Left renal cortex interstitium (tissue), 4 donors: Measurements from ENCODE around the gene GRK7. TPM values are rescaled to one million over a fixed set of nuclear protein-coding genes. Genes with fewer than 3 reads are reported as not detected.
"Not testable (repeated sequence)": the region's sequence is repeated elsewhere in the genome, so short reads cannot be mapped to it uniquely, and the experiment has no call there.

Source experiments
- DNase-seq, 4 donors: peaks; one replicate each; pipeline ENCODE4 v3.0.0-alpha.2; 2013; ENCODE audit warnings: low read depth in 4 of 4, low spot score in 2 of 4, missing footprints in 1 of 4
- polyA plus RNA-seq, 4 donors: library from polyadenylated mRNA; unstranded; fragments of 120-200 nt; gene quantifications; one replicate each; pipeline ENCODE4 v1.2.1, GENCODE V29; 2013; ENCODE audit not compliant: insufficient read length in 4 of 4

The GRK7 gene
- polyA plus RNA-seq, 4 donors: 0.08 to 0.18 (median 0.13) TPM; not detected in 1

- DNase-seq: no peak
Observed at GRCh38 chr3:141753399-141753798, 9.8 kb upstream of the GRK7 start.

GRCh38 chr3:141754032-141754431, 9.2 kb upstream of the GRK7 start:
- no peak for DNase-seq

GRCh38 chr3:141762552-141762951, 656 bp upstream of the GRK7 start:
- not testable (repeated sequence) for DNase-seq

- DNase-seq: no peak
Observed at GRCh38 chr3:141764045-141764444, 837 bp downstream of the GRK7 start.

- no peak for DNase-seq
Observed at GRCh38 chr3:141764465-141764864, 1.3 kb downstream of the GRK7 start.

DNA sequence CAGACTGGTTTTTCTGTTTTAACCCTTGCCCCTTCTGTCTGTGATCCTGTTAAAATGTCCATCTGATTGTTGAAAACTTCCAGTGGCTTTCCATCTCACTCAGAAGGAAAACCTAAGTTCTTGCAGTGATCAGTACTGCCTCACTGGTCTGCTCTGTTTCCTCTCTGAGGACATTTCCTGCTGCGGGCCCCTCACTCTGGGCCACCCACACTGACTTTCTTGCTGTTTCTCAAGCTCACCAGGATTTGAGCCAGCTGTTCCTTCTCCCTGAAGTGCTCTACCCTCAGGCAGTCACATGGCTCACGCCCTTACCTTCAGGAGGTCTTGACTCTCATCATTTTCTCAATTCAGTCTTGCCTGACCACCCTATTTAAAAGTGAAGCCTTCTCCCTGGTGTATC, 1.8 kb downstream of the GRK7 start:
- DNase-seq: peak in 3 of 4 donors; percentile 20 to 39 (median 29)

GRCh38 chr3:141767066-141767465, 3.9 kb downstream of the GRK7 start:
- no peak for DNase-seq

DNA sequence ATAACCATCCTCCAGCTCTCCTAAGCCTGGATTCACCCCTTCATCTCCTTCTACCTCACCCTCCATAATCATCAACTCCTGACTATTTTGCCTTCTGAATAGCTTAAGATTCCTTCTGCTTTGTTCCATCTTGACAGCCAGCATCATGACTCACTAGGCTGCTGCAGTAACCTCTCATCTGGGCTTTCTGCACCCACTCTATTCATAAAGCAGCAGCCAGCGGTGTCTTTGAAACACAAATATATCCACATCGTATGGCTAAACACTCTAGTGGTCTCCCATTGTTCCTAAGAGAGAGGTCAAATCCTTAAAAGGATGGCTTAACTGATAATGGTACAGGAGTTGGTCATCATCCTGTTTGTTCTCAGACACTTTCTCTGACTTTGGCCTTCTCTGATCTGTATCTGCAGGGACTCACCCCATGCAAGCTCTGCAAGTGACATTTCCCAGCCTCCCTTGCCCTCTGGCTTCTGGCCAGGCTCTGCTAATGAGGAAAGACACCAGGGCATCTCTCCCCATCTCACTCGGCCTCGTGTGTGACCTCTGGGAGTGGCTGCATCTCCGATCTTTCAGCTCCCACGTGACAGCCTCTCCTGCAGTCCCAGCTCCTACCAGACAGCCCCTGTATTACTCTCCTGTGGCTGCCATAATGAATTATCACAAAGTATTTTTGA, 6.2 kb downstream of the GRK7 start:
- DNase-seq: no peak

DNA sequence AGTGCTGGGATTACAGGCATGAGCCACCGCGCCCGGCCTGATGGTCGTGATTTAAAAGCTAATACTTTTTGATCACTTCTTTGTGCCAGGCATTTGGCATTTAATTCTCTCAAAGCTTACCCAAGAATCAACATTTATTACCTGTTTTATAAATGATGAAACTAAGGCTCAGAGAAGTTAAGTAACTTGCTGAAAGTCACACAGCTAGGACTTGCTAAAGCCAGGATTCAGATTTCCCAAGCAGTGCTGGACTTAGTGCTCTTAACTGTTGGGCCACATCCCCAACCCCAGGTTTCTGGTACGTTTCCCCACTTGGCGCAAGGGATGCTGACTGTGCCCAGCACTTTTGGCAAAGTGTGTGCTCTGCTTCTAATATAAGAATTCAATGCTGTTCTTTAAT, 10.5 kb downstream of the GRK7 start:
- DNase-seq: no peak

DNA sequence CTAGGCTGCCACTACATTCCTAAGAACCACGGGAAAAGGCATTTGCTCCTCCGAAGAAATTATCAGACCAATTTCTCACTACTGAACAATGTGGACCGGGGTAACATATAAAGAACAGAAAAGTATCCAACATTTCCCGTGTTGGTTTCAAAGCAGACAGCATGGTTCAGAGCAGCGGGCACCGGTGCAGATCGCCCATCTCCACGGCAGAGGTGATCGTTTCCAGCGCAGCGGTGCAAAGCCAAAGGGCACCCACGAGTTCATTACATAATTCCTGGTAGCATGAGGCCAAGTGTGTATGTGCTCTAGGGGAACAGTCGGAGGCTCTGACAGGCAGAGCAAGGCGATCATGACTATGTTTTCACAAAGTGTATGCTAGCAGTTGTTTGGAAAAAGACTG, 13.2 kb downstream of the GRK7 start:
- no peak for DNase-seq

GRCh38 chr3:141776885-141777284, 13.7 kb downstream of the GRK7 start:
- no peak for DNase-seq

DNA sequence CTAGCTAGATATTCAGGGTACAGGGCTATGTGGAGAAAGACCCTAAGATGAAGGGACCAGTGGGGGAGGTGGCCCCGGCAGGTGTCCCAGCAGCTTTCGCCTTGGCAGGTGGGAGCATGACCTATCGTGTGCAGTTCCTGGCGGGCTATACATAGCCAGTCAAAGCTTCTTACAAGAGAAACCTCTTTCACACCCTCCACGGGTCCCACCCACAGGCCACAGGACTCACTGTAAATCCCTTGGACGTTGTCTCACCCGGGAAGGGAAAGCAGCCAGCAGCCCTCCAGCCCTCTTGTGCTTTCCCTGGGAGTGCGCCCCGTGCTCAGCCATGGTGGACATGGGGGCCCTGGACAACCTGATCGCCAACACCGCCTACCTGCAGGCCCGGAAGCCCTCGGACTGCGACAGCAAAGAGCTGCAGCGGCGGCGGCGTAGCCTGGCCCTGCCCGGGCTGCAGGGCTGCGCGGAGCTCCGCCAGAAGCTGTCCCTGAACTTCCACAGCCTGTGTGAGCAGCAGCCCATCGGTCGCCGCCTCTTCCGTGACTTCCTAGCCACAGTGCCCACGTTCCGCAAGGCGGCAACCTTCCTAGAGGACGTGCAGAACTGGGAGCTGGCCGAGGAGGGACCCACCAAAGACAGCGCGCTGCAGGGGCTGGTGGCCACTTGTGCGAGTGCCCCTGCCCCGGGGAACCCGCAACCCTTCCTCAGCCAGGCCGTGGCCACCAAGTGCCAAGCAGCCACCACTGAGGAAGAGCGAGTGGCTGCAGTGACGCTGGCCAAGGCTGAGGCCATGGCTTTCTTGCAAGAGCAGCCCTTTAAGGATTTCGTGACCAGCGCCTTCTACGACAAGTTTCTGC, 15.0 kb downstream of the GRK7 start:
- no peak for DNase-seq

- no peak for DNase-seq
Observed at GRCh38 chr3:141779667-141780066, 16.5 kb downstream of the GRK7 start.

DNA sequence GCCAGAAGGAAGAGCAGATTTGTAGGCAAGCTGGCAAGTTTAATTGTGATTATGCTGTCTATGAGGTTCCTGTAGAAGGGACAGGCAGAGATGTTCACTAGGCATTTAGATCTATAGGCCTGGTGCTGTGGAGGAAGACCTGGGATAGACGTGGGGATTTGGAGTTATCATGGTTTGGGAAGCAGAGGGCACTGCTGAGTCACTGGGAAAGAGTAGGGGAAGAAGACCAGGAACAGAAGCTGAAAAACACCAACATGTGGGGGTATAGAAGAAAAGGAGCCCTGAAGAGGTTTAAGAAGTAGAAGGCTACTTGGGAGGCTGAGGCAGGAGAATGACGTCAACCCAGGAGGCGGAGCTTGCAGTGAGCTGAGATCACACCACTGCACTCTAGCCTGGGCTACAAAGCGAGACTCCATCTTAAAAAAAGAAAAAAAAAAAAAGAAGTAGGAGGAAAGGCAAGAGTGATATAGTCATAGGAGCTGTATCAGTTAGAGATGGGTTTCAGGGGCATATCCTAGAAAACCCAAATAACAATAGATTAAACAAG, 19.3 kb downstream of the GRK7 start:
- DNase-seq: no peak

DNA sequence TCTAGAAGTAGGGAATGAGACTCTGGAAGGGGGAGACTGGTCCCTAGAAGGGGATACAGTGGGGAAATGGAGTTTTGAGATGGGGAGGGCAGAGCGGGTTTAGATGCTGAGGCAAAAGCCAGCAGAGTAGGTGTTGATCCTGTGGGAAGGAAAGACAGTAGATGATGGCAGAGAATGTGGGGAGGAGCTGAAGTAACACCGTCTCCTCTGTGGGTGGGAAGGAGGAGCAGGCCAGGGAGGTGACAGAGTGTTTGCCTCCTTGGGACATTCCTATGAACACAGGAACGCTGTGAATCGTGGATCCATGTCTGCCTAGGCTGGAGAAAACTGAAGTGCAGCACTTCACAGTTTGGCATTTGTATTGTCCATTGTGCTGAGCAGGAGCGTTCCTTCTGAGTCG, 20.4 kb downstream of the GRK7 start:
- DNase-seq: no peak

- DNase-seq: no peak
Observed at GRCh38 chr3:141784096-141784495, 20.9 kb downstream of the GRK7 start.

- DNase-seq: no peak
Observed at GRCh38 chr3:141784531-141784930, 21.3 kb downstream of the GRK7 start.

GRCh38 chr3:141788149-141788548, 24.9 kb downstream of the GRK7 start:
- DNase-seq: no peak

GRCh38 chr3:141788750-141789149, 25.5 kb downstream of the GRK7 start:
- DNase-seq: not testable (repeated sequence)

DNA sequence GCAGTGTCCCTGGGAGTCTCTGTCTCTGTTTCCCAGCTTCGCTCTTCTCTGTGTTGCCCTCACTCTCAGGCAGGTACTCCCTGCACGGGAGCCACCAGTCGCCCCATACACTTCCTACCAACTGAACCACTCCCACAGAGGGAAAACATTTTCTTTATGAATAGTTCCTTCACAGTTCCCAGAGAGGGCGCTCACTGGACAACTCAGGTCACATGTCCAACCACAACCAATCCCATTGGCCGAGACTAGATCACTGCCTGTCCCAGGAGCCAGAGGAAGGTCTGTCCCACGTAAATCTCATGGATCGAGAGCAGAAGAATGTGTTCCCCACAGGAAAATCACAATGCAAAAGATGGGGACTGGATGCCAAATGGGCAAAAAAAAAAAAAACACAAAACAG, 26.1 kb downstream of the GRK7 start:
- no peak for DNase-seq

DNA sequence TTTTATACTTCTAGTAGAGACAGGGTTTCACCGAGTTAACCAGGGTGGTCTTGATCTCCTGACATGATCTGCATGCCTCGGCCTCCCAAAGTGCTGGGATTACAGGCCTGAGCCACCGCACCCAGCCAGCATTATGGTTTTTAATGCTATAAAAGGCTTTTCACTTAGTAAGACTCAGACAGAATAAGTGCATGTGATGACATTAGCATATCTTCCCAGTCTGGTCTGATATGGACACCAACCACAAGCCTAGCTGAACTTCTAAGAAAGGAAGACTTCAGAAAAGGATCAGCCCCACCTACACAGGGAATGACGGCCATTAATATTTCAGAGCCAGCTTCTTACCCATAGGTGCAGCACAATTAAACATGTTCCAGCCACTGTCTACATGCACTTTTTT, 27.0 kb downstream of the GRK7 start:
- DNase-seq: no peak

DNA sequence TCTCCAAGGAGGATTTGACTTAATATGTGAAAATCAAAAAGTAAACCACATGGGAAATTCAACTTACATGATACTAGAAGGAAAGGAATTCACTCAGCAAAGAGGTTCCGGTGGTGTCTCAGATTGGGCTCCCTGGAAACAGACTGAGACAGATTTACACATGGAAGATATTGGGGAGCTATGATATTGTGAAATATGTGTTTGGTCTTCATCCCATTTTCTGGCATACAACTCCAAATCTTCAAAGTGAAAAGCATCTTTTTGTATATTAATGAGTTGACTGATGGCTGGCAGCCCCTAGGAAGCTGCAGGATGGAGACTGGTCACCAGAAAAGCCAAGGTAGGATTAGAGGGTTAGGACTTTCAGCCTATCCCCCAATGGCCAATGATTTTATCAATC, 29.3 kb downstream of the GRK7 start:
- no peak for DNase-seq
